ENCODE data around the gene RXRA.

The RXRA gene

GRCh38 chr9:134355561-134356279, 29.5 kb downstream of the RXRA start:
- no peak for DNase-seq

DNA sequence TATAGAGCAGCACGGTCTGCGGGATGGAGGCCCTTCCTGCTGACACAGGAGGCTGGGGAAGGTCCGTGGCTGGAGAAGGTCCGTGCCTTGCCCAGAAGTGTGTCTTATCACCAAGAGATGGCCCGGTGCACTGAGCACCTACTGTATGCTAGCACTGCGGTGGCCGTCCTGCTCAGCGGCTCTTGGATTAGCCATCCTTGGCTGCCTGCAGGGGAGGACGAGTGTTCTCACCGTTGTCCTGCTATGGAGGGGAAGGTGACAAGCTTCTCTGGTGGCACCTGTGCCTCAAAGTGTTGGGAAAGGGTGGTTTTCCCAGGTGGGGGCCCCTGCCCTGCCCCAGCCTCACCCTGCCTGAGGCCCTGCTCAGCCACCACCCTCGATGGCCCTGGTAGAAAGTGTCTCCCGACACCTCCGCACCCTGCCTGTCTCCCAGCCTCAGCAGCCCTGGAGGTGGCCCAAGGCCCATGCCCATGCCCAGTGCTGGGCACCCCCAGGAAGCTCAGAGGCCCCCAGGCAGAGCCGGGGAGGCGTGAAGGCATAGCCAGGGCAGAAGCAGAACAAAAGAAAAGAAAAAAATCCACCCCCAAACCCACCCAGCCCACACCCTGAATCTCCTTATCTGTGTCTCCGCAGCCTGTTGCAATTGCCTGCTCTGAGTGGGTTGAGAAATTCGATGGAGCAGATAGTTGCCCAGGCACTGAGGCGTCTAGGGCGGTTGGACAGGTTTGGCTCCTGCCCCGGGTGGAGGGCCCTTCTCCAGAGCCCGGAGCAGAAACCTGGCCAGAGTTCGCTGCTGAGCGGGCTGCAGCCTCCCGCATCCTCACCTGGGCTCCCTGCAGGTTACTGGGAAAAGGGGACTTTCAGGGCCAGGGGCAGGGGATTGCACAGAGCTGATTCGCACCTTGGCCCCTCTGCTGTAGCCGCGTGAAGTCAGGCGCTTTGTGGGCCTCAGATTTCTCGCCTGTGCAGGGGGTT, 30.5 kb downstream of the RXRA start:
- no peak for DNase-seq

- no peak for DNase-seq
Observed at GRCh38 chr9:134357631-134358025, 31.4 kb downstream of the RXRA start.

- DNase-seq, result no peak
Observed at GRCh38 chr9:134358026-134358661, 31.9 kb downstream of the RXRA start.

- DNase-seq, result no peak
Observed at GRCh38 chr9:134358662-134359319, 32.5 kb downstream of the RXRA start.

DNA sequence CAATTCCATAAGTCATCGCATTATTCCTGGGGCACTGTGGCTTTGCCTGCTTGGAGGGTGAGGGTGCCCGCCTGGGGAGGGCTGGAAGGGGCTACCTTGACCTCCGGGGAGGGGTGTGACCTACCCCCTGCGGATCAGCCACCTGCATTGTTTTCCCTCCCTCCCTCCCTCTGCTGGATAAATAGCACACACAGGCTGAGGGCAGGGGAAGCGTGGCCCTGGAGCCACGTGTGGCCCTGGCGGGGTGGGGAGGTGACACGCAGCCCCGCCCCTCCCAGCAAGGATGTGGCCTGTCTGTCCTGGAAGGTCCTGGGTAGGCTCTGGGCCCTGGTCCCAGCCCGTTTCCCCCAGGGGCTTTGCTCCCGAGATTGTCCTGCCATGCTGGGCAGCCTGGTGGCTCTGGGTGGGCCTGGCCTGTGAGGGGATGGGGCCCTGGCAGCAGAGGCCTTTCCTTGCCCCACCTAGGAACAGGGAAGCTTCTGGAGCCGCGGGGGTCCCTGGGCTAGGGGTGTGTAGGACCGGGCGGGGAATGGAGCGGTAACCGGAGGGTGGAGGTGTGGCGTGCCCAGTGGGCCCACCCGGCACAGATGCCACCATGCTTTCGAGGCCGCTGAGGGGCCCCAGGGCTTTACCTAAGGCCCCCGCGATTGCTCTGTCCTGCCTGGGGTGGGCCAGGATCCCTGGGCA, 33.4 kb downstream of the RXRA start:
- no peak for DNase-seq

DNA sequence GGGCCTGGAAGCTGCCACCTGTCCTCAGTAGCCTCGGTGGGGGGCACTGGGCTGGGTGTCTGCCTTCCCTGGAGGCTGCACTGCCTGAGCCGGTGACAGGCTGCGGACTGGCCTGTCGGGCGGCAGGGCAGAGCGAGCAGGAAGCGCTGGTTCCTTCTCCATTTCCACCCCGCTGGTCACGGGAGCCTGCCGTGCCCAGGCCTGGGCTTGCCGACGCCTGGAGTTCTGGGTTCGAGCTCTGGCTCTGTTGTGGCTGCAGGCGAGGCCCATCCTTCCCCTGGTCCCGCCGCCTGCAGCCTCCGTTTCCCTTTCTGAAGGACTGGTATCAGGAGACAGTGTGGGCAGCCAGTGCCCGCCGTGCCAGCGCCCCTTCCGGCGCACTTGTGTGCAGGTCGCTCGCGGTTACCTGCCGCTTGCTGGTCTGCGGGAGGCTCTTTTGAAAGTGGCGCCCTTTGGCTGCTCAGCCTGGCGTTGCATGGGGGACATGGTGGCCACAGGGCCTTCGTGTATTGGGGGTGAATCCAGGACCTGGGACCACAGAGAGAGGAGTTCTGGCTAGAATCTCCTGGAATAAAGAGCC, 34.0 kb downstream of the RXRA start:
- DNase-seq, result no peak

DNA sequence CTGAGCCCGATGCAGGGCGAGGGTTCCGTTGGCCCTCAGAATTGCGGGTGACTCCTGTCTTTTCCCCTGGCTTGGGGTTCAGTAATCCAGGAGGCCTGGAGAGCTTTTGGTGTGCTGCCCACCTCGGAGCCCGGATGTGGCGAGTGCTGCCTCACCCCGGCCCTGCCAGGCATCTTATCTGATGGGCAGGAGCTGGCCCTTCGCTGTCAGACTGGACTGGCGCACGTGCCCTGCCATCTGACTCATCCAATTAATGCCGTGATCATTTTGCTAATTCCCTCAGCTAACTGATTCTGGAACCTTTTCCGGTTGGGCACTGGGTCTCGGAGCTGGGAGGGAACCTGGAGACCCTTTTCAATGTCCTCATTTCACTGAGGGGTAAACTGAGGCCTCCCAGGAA, 34.6 kb downstream of the RXRA start:
- no peak for DNase-seq

- DNase-seq, result no peak
Observed at GRCh38 chr9:134361426-134361825, 35.2 kb downstream of the RXRA start.

- no peak for DNase-seq
Observed at GRCh38 chr9:134361843-134362414, 35.7 kb downstream of the RXRA start.

DNA sequence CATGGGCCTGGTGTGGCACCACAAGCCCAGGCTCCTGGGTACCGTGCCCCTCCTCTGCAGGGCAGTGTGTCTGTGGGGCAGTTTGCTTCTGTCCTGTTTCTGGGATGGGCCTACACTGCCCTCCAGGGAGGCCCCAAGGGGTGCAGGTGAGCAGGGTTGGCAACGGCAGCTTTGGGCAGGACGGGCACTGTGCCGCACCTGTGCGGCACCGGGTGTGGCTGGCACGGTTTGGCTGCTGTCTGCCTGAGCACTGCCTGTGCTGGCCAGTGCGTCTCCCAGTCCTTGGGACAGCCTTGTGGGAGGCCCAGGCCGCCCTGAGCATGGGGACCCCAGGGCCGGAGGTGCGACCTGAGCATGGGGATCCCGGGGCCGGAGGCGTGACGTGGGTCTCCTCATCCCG, 37.2 kb downstream of the RXRA start:
- no peak for DNase-seq

DNA sequence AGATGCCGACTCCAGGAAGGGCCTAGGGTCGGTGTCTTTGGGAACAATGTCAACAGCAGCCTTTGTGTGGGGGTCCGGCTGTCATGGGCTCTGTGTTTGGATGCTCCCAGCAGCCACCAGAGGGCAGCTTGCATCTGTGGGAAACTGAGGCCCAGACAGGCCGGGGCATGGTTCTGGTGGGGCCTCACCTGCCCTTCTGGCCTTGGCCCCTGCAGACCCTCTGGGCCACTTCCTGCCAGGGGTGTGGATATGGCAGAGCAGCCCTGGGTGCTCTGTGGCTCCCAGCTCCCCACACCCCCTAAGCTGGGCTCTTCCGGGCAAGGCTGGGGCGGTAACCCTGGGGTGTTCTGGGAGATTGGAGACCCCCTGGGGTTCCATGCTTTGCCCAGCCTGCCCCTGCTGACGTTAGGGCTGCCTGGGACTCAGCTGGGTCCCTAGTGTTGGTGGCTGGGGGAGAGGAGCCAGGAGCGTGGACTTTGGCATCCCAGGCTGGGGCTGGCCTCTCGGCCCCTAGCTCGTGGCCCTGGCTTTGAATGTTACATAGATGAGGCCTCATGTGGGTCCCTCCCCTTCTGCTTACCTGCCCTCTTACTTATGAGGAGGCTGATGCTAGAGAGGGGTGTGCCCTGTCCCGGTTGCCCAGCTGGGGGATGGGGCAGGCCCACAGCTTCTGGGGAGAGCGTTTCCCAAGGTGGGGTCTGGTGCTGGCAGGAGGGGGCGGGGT, 38.3 kb downstream of the RXRA start:
- DNase-seq, result no peak

GRCh38 chr9:134365115-134365596, 38.9 kb downstream of the RXRA start:
- DNase-seq, result no peak

GRCh38 chr9:134365791-134366222, 39.6 kb downstream of the RXRA start:
- no peak for DNase-seq

DNA sequence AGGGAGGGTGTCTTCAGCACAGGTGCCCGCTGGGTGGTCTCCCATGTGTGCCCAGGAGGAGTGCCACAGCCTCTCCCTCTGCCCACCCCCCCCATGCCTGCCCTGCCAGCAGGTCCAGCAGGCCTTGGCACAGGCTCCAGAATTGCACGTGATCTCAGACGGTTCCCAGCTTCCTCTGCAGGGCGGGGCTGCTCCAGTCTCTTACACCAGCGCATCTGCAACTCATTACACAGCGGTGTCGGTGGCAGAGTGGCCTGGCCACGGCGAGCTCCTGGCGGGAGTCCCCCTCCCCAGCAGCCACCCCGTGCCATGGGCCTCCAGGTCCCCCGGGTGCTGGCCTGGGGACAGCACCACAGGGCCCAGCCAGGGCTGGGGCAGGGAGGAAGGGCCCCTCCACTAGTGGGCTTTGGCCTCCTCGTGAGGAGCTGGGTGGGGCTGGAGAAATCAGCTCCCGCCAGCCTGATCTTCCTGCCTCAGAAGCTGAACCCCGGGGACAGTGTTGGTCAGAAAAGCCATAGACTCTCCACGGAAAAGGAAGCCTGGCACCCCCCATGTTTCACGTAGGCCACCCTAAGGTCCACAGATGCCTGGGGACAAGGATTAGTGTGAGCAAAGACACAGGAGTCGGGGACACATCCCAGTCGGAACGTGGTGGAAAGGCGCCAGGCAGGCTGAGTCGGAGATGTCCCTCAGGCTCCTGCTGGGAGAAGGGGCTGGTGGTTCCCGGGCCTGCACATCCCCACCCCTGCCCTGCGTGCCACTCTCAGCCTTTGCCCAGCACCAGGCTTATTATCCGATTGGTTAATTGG, 40.2 kb downstream of the RXRA start:
- no peak for DNase-seq

GRCh38 chr9:134367061-134367460, 40.8 kb downstream of the RXRA start:
- DNase-seq, result no peak

DNA sequence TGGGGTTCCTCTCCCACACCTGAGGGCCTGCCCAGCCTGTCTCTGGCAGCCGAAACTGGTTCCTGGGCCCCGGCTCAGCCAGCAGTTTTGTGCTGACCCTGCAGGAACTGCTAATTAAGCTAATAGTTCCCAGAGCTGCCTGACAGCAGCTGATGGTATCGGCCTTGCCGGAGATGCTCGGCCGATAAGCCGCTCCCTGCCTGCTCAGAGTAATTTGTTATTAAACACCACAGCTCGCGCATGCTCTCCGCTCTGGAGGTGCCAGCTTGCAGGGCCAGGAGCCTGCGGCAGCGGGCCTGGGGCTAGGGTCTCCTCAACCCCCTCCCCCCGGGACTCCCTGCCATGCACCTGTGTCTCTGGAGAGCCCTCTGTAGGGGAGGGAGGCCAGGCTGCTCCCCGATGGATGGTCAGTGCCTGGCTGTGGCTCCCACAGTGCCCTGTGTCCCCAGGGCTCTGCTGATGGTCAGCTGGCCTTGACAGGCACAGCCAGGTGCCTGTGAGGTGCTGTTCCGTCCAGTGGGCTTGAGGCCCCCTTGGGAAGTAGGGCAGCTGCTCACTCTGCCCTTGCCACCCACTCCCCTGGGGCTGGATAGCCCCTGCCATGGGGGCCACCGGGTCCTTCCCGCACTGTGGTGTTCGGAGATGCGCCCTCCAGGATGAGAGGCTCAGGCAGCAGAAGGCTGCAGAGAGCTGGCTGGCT, 41.7 kb downstream of the RXRA start:
- no peak for DNase-seq

- no peak for DNase-seq
Observed at GRCh38 chr9:134368571-134368970, 42.3 kb downstream of the RXRA start.
